Measurements from ENCODE around the gene AIG1.
"Not testable (repeated sequence)": the region's sequence is repeated elsewhere in the genome, so short reads cannot be mapped to it uniquely, and the experiment has no call there.

AIG1 gene

GRCh38 chr6:143125864-143126573 lies 65.3 kb downstream of the AIG1 start:
- H3K9ac ChIP-seq (ENCODE audit: low read length): no peak overlapping the region
- no peaks in the 10 kb centered on the region for H3K27me3 ChIP-seq (ENCODE audit: control insufficient read depth, insufficient read depth, low read length)
- no peak overlapping the region for H3K4me3 ChIP-seq (ENCODE audit: low read length)
- no peaks in the 10 kb centered on the region for H3K4me1 ChIP-seq (ENCODE audit: control insufficient read depth, insufficient read depth, low read length)
- H3K27ac ChIP-seq (ENCODE audit: low read depth, low read length): no peak overlapping the region
- no peaks in the 10 kb centered on the region for H3K36me3 ChIP-seq (ENCODE audit: control insufficient read depth, insufficient read depth, low read length)

GRCh38 chr6:143126574-143126941 lies 65.9 kb downstream of the AIG1 start:
- H3K4me1 ChIP-seq (ENCODE audit: control insufficient read depth, insufficient read depth, low read length): no peaks in the 10 kb centered on the region
- no peak overlapping the region for H3K27ac ChIP-seq (ENCODE audit: low read depth, low read length)
- H3K4me3 ChIP-seq (ENCODE audit: low read length): no peak overlapping the region
- H3K9ac ChIP-seq (ENCODE audit: low read length): no peak overlapping the region
- H3K27me3 ChIP-seq (ENCODE audit: control insufficient read depth, insufficient read depth, low read length): no peaks in the 10 kb centered on the region
- H3K36me3 ChIP-seq (ENCODE audit: control insufficient read depth, insufficient read depth, low read length): no peaks in the 10 kb centered on the region

GRCh38 chr6:143127941-143128680 lies 67.4 kb downstream of the AIG1 start:
- no peaks in the 10 kb centered on the region for H3K27me3 ChIP-seq (ENCODE audit: control insufficient read depth, insufficient read depth, low read length)
- H3K4me1 ChIP-seq (ENCODE audit: control insufficient read depth, insufficient read depth, low read length): no peaks in the 10 kb centered on the region
- no peaks in the 10 kb centered on the region for H3K36me3 ChIP-seq (ENCODE audit: control insufficient read depth, insufficient read depth, low read length)
- H3K4me3 ChIP-seq (ENCODE audit: low read length): no peak overlapping the region
- no peak overlapping the region for H3K27ac ChIP-seq (ENCODE audit: low read depth, low read length)
- H3K9ac ChIP-seq (ENCODE audit: low read length): no peak overlapping the region

GRCh38 chr6:143128681-143129015 lies 68.0 kb downstream of the AIG1 start:
- Histone ChIP-seq H3K4me1 (ENCODE audit: control insufficient read depth, insufficient read depth, low read length) (no peaks in the 10 kb centered on the region), H3K36me3 (ENCODE audit: control insufficient read depth, insufficient read depth, low read length) (no peaks in the 10 kb centered on the region), H3K4me3 (ENCODE audit: low read length) (no peak overlapping the region), H3K27me3 (ENCODE audit: control insufficient read depth, insufficient read depth, low read length) (no peaks in the 10 kb centered on the region), H3K27ac (ENCODE audit: low read depth, low read length) (no peak overlapping the region), H3K9ac (ENCODE audit: low read length) (no peak overlapping the region)

GRCh38 chr6:143130928-143131327 lies 70.2 kb downstream of the AIG1 start:
- Histone ChIP-seq H3K36me3 (ENCODE audit: control insufficient read depth, insufficient read depth, low read length) (no peaks in the 10 kb centered on the region), H3K27ac (ENCODE audit: low read depth, low read length) (no peak overlapping the region), H3K4me1 (ENCODE audit: control insufficient read depth, insufficient read depth, low read length) (no peaks in the 10 kb centered on the region), H3K9ac (ENCODE audit: low read length) (no peak overlapping the region), H3K27me3 (ENCODE audit: control insufficient read depth, insufficient read depth, low read length) (no peaks in the 10 kb centered on the region), H3K4me3 (ENCODE audit: low read length) (no peak overlapping the region)

GRCh38 chr6:143135325-143135724 lies 74.6 kb downstream of the AIG1 start:
- Histone ChIP-seq H3K27ac (ENCODE audit: low read depth, low read length) (no peak overlapping the region), H3K9ac (ENCODE audit: low read length) (no peak overlapping the region)

GRCh38 chr6:143135797-143136561 lies 75.3 kb downstream of the AIG1 start:
- Histone ChIP-seq H3K36me3 (ENCODE audit: control insufficient read depth, insufficient read depth, low read length) (peaks cover 2% of the 10 kb centered on the region), H3K4me3 (ENCODE audit: low read length) (no peak overlapping the region), H3K27ac (ENCODE audit: low read depth, low read length) (no peak overlapping the region), H3K9ac (ENCODE audit: low read length) (no peak overlapping the region), H3K27me3 (ENCODE audit: control insufficient read depth, insufficient read depth, low read length) (no peaks in the 10 kb centered on the region), H3K4me1 (ENCODE audit: control insufficient read depth, insufficient read depth, low read length) (no peaks in the 10 kb centered on the region)

More at GRCh38 chr6:143135325-143135724, 74.6 kb downstream of the AIG1 start:
- no peaks in the 10 kb centered on the region for H3K4me1 ChIP-seq (ENCODE audit: control insufficient read depth, insufficient read depth, low read length)
- no peak overlapping the region for H3K4me3 ChIP-seq (ENCODE audit: low read length)
- H3K36me3 ChIP-seq (ENCODE audit: control insufficient read depth, insufficient read depth, low read length): peaks cover 2% of the 10 kb centered on the region
- no peaks in the 10 kb centered on the region for H3K27me3 ChIP-seq (ENCODE audit: control insufficient read depth, insufficient read depth, low read length)

GRCh38 chr6:143136647-143137046 lies 76.0 kb downstream of the AIG1 start:
- Histone ChIP-seq H3K4me3 (ENCODE audit: low read length) (no peak overlapping the region), H3K36me3 (ENCODE audit: control insufficient read depth, insufficient read depth, low read length) (peaks cover 2% of the 10 kb centered on the region), H3K9ac (ENCODE audit: low read length) (no peak overlapping the region), H3K27ac (ENCODE audit: low read depth, low read length) (no peak overlapping the region), H3K4me1 (ENCODE audit: control insufficient read depth, insufficient read depth, low read length) (no peaks in the 10 kb centered on the region), H3K27me3 (ENCODE audit: control insufficient read depth, insufficient read depth, low read length) (no peaks in the 10 kb centered on the region)

- no peak overlapping the region for H3K27ac ChIP-seq (ENCODE audit: low read depth, low read length)
- H3K9ac ChIP-seq (ENCODE audit: low read length): no peak overlapping the region
- no peaks in the 10 kb centered on the region for H3K27me3 ChIP-seq (ENCODE audit: control insufficient read depth, insufficient read depth, low read length)
Observed at GRCh38 chr6:143139239-143139784, 78.6 kb downstream of the AIG1 start.

GRCh38 chr6:143139884-143140283 lies 79.2 kb downstream of the AIG1 start:
- H3K27me3 ChIP-seq (ENCODE audit: control insufficient read depth, insufficient read depth, low read length); H3K4me1 ChIP-seq (ENCODE audit: control insufficient read depth, insufficient read depth, low read length); H3K9ac ChIP-seq (ENCODE audit: low read length); H3K4me3 ChIP-seq (ENCODE audit: low read length); H3K27ac ChIP-seq (ENCODE audit: low read depth, low read length); H3K36me3 ChIP-seq (ENCODE audit: control insufficient read depth, insufficient read depth, low read length): not testable (repeated sequence)

More at GRCh38 chr6:143139239-143139784, 78.6 kb downstream of the AIG1 start:
- H3K4me3 ChIP-seq (ENCODE audit: low read length): no peak overlapping the region
- peaks cover 2% of the 10 kb centered on the region for H3K36me3 ChIP-seq (ENCODE audit: control insufficient read depth, insufficient read depth, low read length)
- H3K4me1 ChIP-seq (ENCODE audit: control insufficient read depth, insufficient read depth, low read length): no peaks in the 10 kb centered on the region

- Histone ChIP-seq H3K36me3 (ENCODE audit: control insufficient read depth, insufficient read depth, low read length) (peaks cover 2% of the 10 kb centered on the region), H3K4me3 (ENCODE audit: low read length) (no peak overlapping the region), H3K27ac (ENCODE audit: low read depth, low read length) (no peak overlapping the region), H3K9ac (ENCODE audit: low read length) (no peak overlapping the region), H3K27me3 (ENCODE audit: control insufficient read depth, insufficient read depth, low read length) (no peaks in the 10 kb centered on the region), H3K4me1 (ENCODE audit: control insufficient read depth, insufficient read depth, low read length) (no peaks in the 10 kb centered on the region)
Observed at GRCh38 chr6:143140767-143141166, 80.1 kb downstream of the AIG1 start.

- no peak overlapping the region for H3K27ac ChIP-seq (ENCODE audit: low read depth, low read length)
- no peaks in the 10 kb centered on the region for H3K4me1 ChIP-seq (ENCODE audit: control insufficient read depth, insufficient read depth, low read length)
- peaks cover 2% of the 10 kb centered on the region for H3K36me3 ChIP-seq (ENCODE audit: control insufficient read depth, insufficient read depth, low read length)
- no peaks in the 10 kb centered on the region for H3K27me3 ChIP-seq (ENCODE audit: control insufficient read depth, insufficient read depth, low read length)
- no peak overlapping the region for H3K4me3 ChIP-seq (ENCODE audit: low read length)
- H3K9ac ChIP-seq (ENCODE audit: low read length): no peak overlapping the region
Observed at GRCh38 chr6:143141442-143141841, 80.8 kb downstream of the AIG1 start.
